HepG2 (cell line): ENCODE results near the gene TMEM204. TPM values are rescaled to one million over a fixed set of nuclear protein-coding genes. Genes with fewer than 3 reads are reported as not detected.
A peak's percentile ranks its signal among the peaks of the same experiment; 100 is the strongest.

Experiments
- ATAC-seq: fragments of 200-7000 bp; cut with Tn5 transposase; 3 replicates; pipeline ENCODE4 v1.9.1; 2020; ENCODE audit warnings: mild to moderate bottlenecking, moderate library complexity
- BruUV-seq: library from RNA; stranded (reverse); fragments of 400-500 nt; replicated peaks from 2 replicates; lab custom pipeline; 2021; lab: Mats Ljungman, UMichigan
- CTCF ChIA-PET: fragments of 300-600 bp; formaldehyde crosslinking; extraction: SDS; loops from one replicate; lab custom pipeline; 2021; ENCODE audit warnings: low total read pairs, inconsistent platforms, low intra/inter-chr PET ratio; lab: Yijun Ruan, JAX
- POLR2A ChIA-PET: fragments of 350-600 bp; sonication (Branson Sonifier 250); formaldehyde crosslinking; loops from one replicate; lab custom pipeline; 2020; ENCODE audit warnings: antibody characterized with exemption, inconsistent platforms; lab: Yijun Ruan, JAX
- DNase-seq: peaks from one replicate; pipeline ENCODE4 v3.0.0-alpha.2; 2015; ENCODE audit warnings: low spot score
- FAIRE-seq: peaks from 3 replicates; lab custom pipeline; 2011; peaks lifted over from hg19 to GRCh38; lab: Jason Lieb, UNC
- H2AFZ ChIP-seq: one replicate; pipeline ENCODE4 v1.6.1; 2011; ENCODE audit warnings: low read length, inconsistent platforms
- H3K27ac ChIP-seq: fragments of 300-600 bp; 3 replicates; pipeline ENCODE4 v1.8.0; 2011; ENCODE audit warnings: mixed run types, mild to moderate bottlenecking, mixed read lengths, low read length, inconsistent platforms; ENCODE audit not compliant: insufficient read depth; ENCODE audit errors: extremely low read length
- H3K27me3 ChIP-seq, 2 experiments: fragments of 200-600 bp in 1 of 2; 2 replicates in 1 of 2; 3 replicates in 1 of 2; pipeline versions ENCODE4 v1.6.0 to v1.8.0; 2011; ENCODE audit warnings: low read length in 2 of 2, mild to moderate bottlenecking in 2 of 2, moderate library complexity in 2 of 2, inconsistent platforms in 1 of 2; ENCODE audit not compliant: insufficient read depth in 2 of 2, control insufficient read depth in 1 of 2
- H3K36me3 ChIP-seq, 2 experiments: fragments of 200-600 bp in 1 of 2; replicated peaks in 1 of 2; 2 replicates in 1 of 2; 3 replicates in 1 of 2; pipeline versions ENCODE4 v1.5.1 to v1.8.0; 2011; ENCODE audit warnings: low read length in 2 of 2, inconsistent platforms in 1 of 2; ENCODE audit not compliant: insufficient read depth in 2 of 2, control insufficient read depth in 1 of 2
- H3K4me1 ChIP-seq: 2 replicates; pipeline ENCODE4 v1.5.1; 2012; ENCODE audit warnings: low read length, inconsistent platforms; ENCODE audit not compliant: insufficient read depth
- H3K4me2 ChIP-seq: 2 replicates; pipeline ENCODE4 v1.6.0; 2011; ENCODE audit warnings: low read depth, low read length, inconsistent platforms
- H3K4me3 ChIP-seq, 3 experiments: fragments of 200-600 bp in 1 of 3; sonication (generic), shearing (Covaris generic) in 1 of 3; replicated peaks in 1 of 3; 2 replicates each; pipeline ENCODE4 v1.5.1; 2011 to 2016; ENCODE audit warnings: low read length in 3 of 3, inconsistent platforms in 2 of 3, low read depth in 2 of 3, mild to moderate bottlenecking in 2 of 3, control low read depth in 1 of 3, mixed read lengths in 1 of 3; ENCODE audit not compliant: insufficient read depth in 1 of 3
- H3K79me2 ChIP-seq: one replicate; pipeline ENCODE4 v1.6.1; 2011; ENCODE audit warnings: low read length, inconsistent platforms; ENCODE audit not compliant: insufficient read depth
- H3K9ac ChIP-seq: 2 replicates; pipeline ENCODE4 v1.6.0; 2011; ENCODE audit warnings: mild to moderate bottlenecking, low read depth, low read length, inconsistent platforms; ENCODE audit not compliant: insufficient read depth
- H3K9me3 ChIP-seq: 2 replicates; pipeline ENCODE4 v1.5.1; 2012; ENCODE audit warnings: mild to moderate bottlenecking, low read length
- H4K20me1 ChIP-seq: 2 replicates; pipeline ENCODE4 v1.6.0; 2011; ENCODE audit warnings: inconsistent platforms, mild to moderate bottlenecking, low read length, moderate library complexity; ENCODE audit not compliant: insufficient read depth
- ATAD3A ChIP-seq: sonication (generic); formaldehyde crosslinking; IDR thresholded peaks from 2 replicates; pipeline ENCODE4 v1.4.0; 2020; ENCODE audit warnings: missing genetic modification reagents
- ATF2 ChIP-seq: sonication (generic); formaldehyde crosslinking; IDR thresholded peaks from 2 replicates; pipeline ENCODE4 v1.4.0; 2020; ENCODE audit warnings: missing genetic modification reagents
- JDP2 ChIP-seq: sonication (generic); formaldehyde crosslinking; IDR thresholded peaks from 2 replicates; pipeline ENCODE4 v1.8.1; 2022; ENCODE audit warnings: missing genetic modification reagents, borderline replicate concordance
- KDM3A ChIP-seq: IDR thresholded peaks from 2 replicates; pipeline ENCODE4 v1.6.1; 2018; ENCODE audit warnings: low read depth, missing compliant biosample characterization
- MAZ ChIP-seq, 2 experiments: sonication (generic) in 1 of 2; formaldehyde crosslinking in 1 of 2; IDR thresholded peaks; 2 replicates each; pipeline versions ENCODE4 v1.5.0 to v1.6.1; 2012 to 2020; ENCODE audit warnings: low read depth in 2 of 2, mild to moderate bottlenecking in 2 of 2, borderline replicate concordance in 1 of 2, improper control_type of control experiment in 1 of 2, low read length in 1 of 2, missing genetic modification reagents in 1 of 2, moderate library complexity in 1 of 2
- MED8 ChIP-seq: sonication (generic); formaldehyde crosslinking; IDR thresholded peaks from 2 replicates; pipeline ENCODE4 v1.8.1; 2023; ENCODE audit warnings: mild to moderate bottlenecking, missing genetic modification reagents; ENCODE audit not compliant: insufficient replicate concordance
- RFX5 ChIP-seq: IDR thresholded peaks from 2 replicates; pipeline ENCODE4 v1.6.1; 2011; ENCODE audit warnings: low read depth, low read length, improper control_type of control experiment
- SALL1 ChIP-seq: sonication (generic); formaldehyde crosslinking; IDR thresholded peaks from 2 replicates; pipeline ENCODE4 v1.8.0; 2022; ENCODE audit warnings: mild to moderate bottlenecking, missing genetic modification reagents
- XRCC5 ChIP-seq: fragments of 200-400 bp; formaldehyde crosslinking; optimal IDR thresholded peaks from 2 replicates; pipeline ENCODE3; 2017; ENCODE audit warnings: mild to moderate bottlenecking, low read length
- YEATS2 ChIP-seq: sonication (generic); formaldehyde crosslinking; IDR thresholded peaks from 2 replicates; pipeline ENCODE4 v1.4.0; 2020; ENCODE audit warnings: missing genetic modification reagents, borderline replicate concordance
- ZNF136 ChIP-seq: sonication (generic); formaldehyde crosslinking; IDR thresholded peaks from 2 replicates; pipeline ENCODE4 v1.8.1; 2022; ENCODE audit warnings: low read depth, mild to moderate bottlenecking, moderate library complexity, missing genetic modification reagents
- ZNF224 ChIP-seq: sonication (generic); formaldehyde crosslinking; IDR thresholded peaks from 2 replicates; pipeline ENCODE4 v1.5.0; 2020; ENCODE audit warnings: mild to moderate bottlenecking, missing genetic modification reagents
- ZNF256 ChIP-seq: sonication (generic); formaldehyde crosslinking; conservative IDR thresholded peaks from 2 replicates; pipeline ENCODE4 v1.4.0; 2020; ENCODE audit warnings: missing genetic modification reagents
- ZNF280B ChIP-seq: sonication (generic); formaldehyde crosslinking; IDR thresholded peaks from 2 replicates; pipeline ENCODE4 v1.5.0; 2020; ENCODE audit warnings: missing genetic modification reagents, mild to moderate bottlenecking, borderline replicate concordance
- ZNF879 ChIP-seq: sonication (generic); formaldehyde crosslinking; IDR thresholded peaks from 2 replicates; pipeline ENCODE4 v1.8.1; 2023; ENCODE audit warnings: missing genetic modification reagents
- WGBS: methylation state at CpG from one replicate; pipeline ENCODE4 v1.1.6; 2017; ENCODE audit warnings: low lambda C conversion rate; 5-methylcytosine and 5-hydroxymethylcytosine counted together
- in situ Hi-C: cut with HindIII; loops from 2 replicates; pipeline ENCODE4 v1.10.0; 2017; ENCODE audit warnings: low pct_unique_long_range_greater_than_20kb; ENCODE audit not compliant: extremely low pct_ligation_motif_present
- intact Hi-C: fragments of 100-400 bp; cut with micrococcal nuclease; formaldehyde crosslinking; loops from one replicate; pipeline ENCODE4 v1.10.0; 2022; ENCODE audit not compliant: unreplicated experiment
- polyA plus RNA-seq, 8 experiments: library from polyadenylated mRNA; depleted of rRNA in 3 of 8; stranded (reverse) in 7 of 8; unstranded in 1 of 8; fragments of >200 nt; fragmentation: Illumina TruSeq in 4 of 8; extraction: Trizol in 4 of 8; gene quantifications; 2 replicates each; pipeline versions ENCODE4 v1.2.1 to v1.2.3, GENCODE V29; 2011 to 2016; ENCODE audit warnings: low read depth in 4 of 8, missing spikeins in 1 of 8, mixed read lengths in 1 of 8; ENCODE audit not compliant: insufficient read depth in 1 of 8
- total RNA-seq, 5 experiments: library from RNA; depleted of rRNA; stranded (reverse); fragments of >200 nt; fragmentation: Illumina TruSeq; extraction: Trizol; gene quantifications; 2 replicates each; pipeline ENCODE4 v1.2.3, GENCODE V29; 2016; ENCODE audit warnings: low read depth in 1 of 5
- TF ChIP-seq, protein P1 (sequence below): sonication (generic); formaldehyde crosslinking; IDR thresholded peaks from 2 replicates; pipeline ENCODE4 v1.5.0; 2020; ENCODE audit warnings: mild to moderate bottlenecking, missing genetic modification reagents

Gene TMEM204
- total and polyA plus RNA-seq, 2 of the 13 experiments (the other 11 are each of a cell fraction or from before 2014, with no cell fraction given): not detected

DNA sequence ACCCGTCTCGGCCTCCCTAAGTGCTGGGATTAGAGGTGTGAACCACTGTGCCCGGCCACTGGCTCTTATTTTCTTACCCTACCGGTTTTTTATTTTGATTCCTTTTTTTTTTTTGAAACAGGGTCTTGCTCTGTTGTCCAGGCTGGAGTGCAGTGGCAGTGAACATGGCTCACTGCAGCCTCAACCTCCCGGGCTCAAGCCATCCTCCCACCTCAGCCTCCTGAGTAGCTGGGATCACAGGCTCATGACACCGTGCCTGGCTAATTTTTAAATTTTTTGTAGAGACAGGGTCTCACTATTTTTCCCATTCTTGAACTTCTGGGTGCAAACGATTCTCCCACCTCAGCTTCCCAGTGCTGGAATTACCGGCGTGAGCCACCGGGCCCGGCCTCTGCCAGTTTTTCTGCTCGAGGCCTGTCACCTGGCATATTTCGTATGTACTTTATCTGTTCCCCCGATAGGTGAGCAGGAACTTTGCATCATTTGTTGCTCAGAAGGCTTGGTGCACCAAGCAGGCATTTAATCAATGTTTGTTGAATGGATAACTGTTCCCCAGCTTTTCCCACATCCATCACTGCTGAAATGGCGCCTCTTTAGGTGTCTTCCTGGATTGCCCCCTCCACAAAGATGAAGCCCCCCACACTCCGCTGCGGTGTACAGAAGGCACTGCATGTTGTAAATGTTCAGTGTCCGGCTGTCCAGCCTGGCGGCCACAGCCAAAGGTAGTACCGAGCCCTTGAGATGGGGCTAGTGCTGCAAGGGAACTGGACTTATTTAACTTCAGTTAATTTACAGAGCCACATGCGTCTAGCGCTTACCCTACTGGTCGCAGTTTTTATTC lies 41.2 kb upstream of the TMEM204 start:
- in situ Hi-C loops: no loop called here
- TF ChIP-seq YEATS2 (CRISPR knock-in tag) (no peak), SALL1 (no peak), ZNF136 (0 out of 2 replicates have a peak, but pooled peaks have one; percentile 10), XRCC5 (no peak), ZNF280B (CRISPR knock-in tag) (0 out of 2 replicates have a peak, but pooled peaks have one; percentile 17), ZNF879 (CRISPR knock-in tag) (0 out of 2 replicates have a peak, but pooled peaks have one; percentile 7), MED8 (CRISPR knock-in tag) (no peak), JDP2 (CRISPR knock-in tag) (no peak), MAZ (IDR thresholded peaks at IDR 0.05; ENCODE audit: borderline replicate concordance, low read depth, low read length) (no peak), MAZ (CRISPR knock-in tag; IDR thresholded peaks at IDR 0.05; ENCODE audit: low read depth) (peak; percentile 18; the same call in 1 of the 2 replicates), ZNF256 (CRISPR knock-in tag) (no peak), RFX5 (0 out of 2 replicates have a peak, but pooled peaks have one; percentile 71), ATF2 (CRISPR knock-in tag) (no peak), KDM3A (no peak), ATAD3A (no peak), ZNF224 (CRISPR knock-in tag) (0 out of 2 replicates have a peak, but pooled peaks have one; percentile 37)
- TF ChIP-seq, protein P1, sequence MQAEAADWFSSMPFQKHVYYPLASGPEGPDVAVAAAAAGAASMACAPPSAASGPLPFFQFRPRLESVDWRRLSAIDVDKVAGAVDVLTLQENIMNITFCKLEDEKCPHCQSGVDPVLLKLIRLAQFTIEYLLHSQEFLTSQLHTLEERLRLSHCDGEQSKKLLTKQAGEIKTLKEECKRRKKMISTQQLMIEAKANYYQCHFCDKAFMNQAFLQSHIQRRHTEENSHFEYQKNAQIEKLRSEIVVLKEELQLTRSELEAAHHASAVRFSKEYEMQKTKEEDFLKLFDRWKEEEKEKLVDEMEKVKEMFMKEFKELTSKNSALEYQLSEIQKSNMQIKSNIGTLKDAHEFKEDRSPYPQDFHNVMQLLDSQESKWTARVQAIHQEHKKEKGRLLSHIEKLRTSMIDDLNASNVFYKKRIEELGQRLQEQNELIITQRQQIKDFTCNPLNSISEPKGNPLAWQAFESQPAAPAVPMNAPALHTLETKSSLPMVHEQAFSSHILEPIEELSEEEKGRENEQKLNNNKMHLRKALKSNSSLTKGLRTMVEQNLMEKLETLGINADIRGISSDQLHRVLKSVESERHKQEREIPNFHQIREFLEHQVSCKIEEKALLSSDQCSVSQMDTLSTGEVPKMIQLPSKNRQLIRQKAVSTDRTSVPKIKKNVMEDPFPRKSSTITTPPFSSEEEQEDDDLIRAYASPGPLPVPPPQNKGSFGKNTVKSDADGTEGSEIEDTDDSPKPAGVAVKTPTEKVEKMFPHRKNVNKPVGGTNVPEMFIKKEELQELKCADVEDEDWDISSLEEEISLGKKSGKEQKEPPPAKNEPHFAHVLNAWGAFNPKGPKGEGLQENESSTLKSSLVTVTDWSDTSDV (CRISPR knock-in tag): 0 out of 2 replicates have a peak, but pooled peaks have one; percentile 19

More for the DNA sequence above, 41.2 kb upstream of the TMEM204 start:
- POLR2A ChIA-PET: interaction anchor here (0.6 to 2.2 kb wide), 6 partner anchors 10 to 214 kb away, joined by 3 to 6 read pairs (median 4); partner anchors contain the start of gene MAPK8IP3
- TSS peak; percentile 93 for BruUV-seq
- CTCF ChIA-PET: no interaction called here
- Histone ChIP-seq H3K4me2 (peak overlapping the region; percentile 87), H3K4me1 (peaks cover 30% of the 10 kb centered on the region), H3K9ac (peak overlapping the region; percentile 96), H3K4me3 (peak overlapping the region in 2 of 3 experiments; percentile 52 to 66; a peak in 4 of 6 replicates), H4K20me1 (no peaks in the 10 kb centered on the region), H2AFZ (no peak overlapping the region), H3K27me3 (peaks cover 2 to 16% of the 10 kb centered on the region in 2 experiments; a peak in 2 of 5 replicates), H3K36me3 (peaks cover 2 to 10% of the 10 kb centered on the region in 2 experiments; a peak in 2 of 5 replicates), H3K79me2 (peaks cover 3% of the 10 kb centered on the region), H3K27ac (peak overlapping the region; percentile 87), H3K9me3 (no peaks in the 10 kb centered on the region)
- ATAC-seq: no peak; the same call in 2 of the 3 replicates
- no peak for FAIRE-seq
- no peak for DNase-seq
- intact Hi-C loops: no loop called here
- 92% methylated on average over 23 of the region's 23 CpGs for WGBS
